Psoas muscle (tissue), 8 donors: ENCODE measurements around the gene ABCB1. TPM values are rescaled to one million over a fixed set of nuclear protein-coding genes. Genes with fewer than 3 reads are reported as not detected.
A peak's percentile ranks its signal among the peaks of the same experiment; 100 is the strongest.

Source experiments
- ATAC-seq, 4 donors: fragments of 200-7000 bp; cut with Tn5 transposase; one replicate each; pipeline ENCODE4 v1.9.1; 2020; ENCODE audit warnings: moderate library complexity in 3 of 4, mild to moderate bottlenecking in 2 of 4
- DNase-seq, 2 donors: peaks; one replicate each; pipeline ENCODE4 v3.0.0-alpha.2; 2020
- H3K27ac ChIP-seq: fragments of 200-600 bp; one replicate; pipeline ENCODE4 v1.8.0; 2022
- H3K27me3 ChIP-seq, 3 donors: fragments of 200-600 bp in 1 of 3; one replicate each; pipeline versions ENCODE4 v1.6.1 to v1.8.0; 2013 to 2022; ENCODE audit warnings: low read length in 2 of 3, mild to moderate bottlenecking in 2 of 3, moderate library complexity in 1 of 3; ENCODE audit not compliant: insufficient read depth in 3 of 3
- H3K36me3 ChIP-seq, 2 donors: fragments of 200-600 bp in 1 of 2; one replicate each; pipeline versions ENCODE4 v1.6.1 to v1.8.0; 2013 to 2022; ENCODE audit warnings: low read depth in 1 of 2, mild to moderate bottlenecking in 1 of 2, moderate library complexity in 1 of 2; ENCODE audit not compliant: insufficient read depth in 1 of 2
- H3K4me1 ChIP-seq: fragments of 200-600 bp; one replicate; pipeline ENCODE4 v1.8.0; 2022
- H3K4me3 ChIP-seq: fragments of 200-600 bp; one replicate; pipeline ENCODE4 v1.8.0; 2022; ENCODE audit warnings: mild to moderate bottlenecking
- H3K9me3 ChIP-seq: fragments of 200-600 bp; one replicate; pipeline ENCODE4 v1.8.0; 2022
- CTCF ChIP-seq: fragments of 200-600 bp; IDR thresholded peaks from one replicate; pipeline ENCODE4 v1.8.0; 2022; ENCODE audit warnings: antibody characterized with exemption
- WGBS, 3 donors: extraction: QIAGEN DNeasy Blood & Tissue Kit; methylation state at CpG; one replicate each; pipeline versions ENCODE4 v1.1.6 to v1.1.7; 2013; 5-methylcytosine and 5-hydroxymethylcytosine counted together
- intact Hi-C, 2 donors: fragments of 100-400 bp; cut with DNase I; formaldehyde crosslinking; loops; one replicate each; pipeline versions ENCODE4 v1.11.0 to v1.14.2; 2022
- polyA plus RNA-seq, 3 donors: library from polyadenylated mRNA; stranded (reverse); fragments of 200-250 nt; gene quantifications; one replicate each; pipeline ENCODE4 v1.2.3, GENCODE V29; 2013
- total RNA-seq, 4 donors: library from RNA; stranded (reverse); fragmentation: NEBNext Ultra II Directional in 2 of 4; extraction: Animal tissue kit (Norgen Biotek cat#: 25700) in 2 of 4; gene quantifications; one replicate each; pipeline versions ENCODE4 v1.2.1 to v1.2.4, GENCODE V29; 2021 to 2023
- donor health status: healthy with polysubstance abuse.
- donor health status: DM: no; HTN: no; CAD: no; lungs with moderate emphysema.
- donor health status: Bipolar disorder and iron deficiency.
- donor health status: healthy.
- donor health status: DM: yes; HTN: yes; CAD: no.
- donor health status: DM: no; HTN: no; CAD: no.
- donor health status: DM: no; HTN: no; CAD: no.
- donor health status: DM: yes; HTN: yes; CAD: no.

The ABCB1 gene
- total and polyA plus RNA-seq, 7 donors = 0.09 to 2.4 (median 0.59) TPM

GRCh38 chr7:87458148-87458547 is 142.5 kb downstream of the ABCB1 start:
- Histone ChIP-seq H3K9me3 (no peaks in the 10 kb centered on the region), H3K4me3 (no peak overlapping the region), H3K36me3 (no peaks in the 10 kb centered on the region), H3K4me1 (peaks cover 9% of the 10 kb centered on the region), H3K27me3 (no peaks in the 10 kb centered on the region), H3K27ac (no peak overlapping the region)
- intact Hi-C loops = no loop called here
- ATAC-seq (no peak), DNase-seq (no peak)
- no peak for TF ChIP-seq CTCF
- 61 to 72% (median 71%) methylated on average over 3 of the region's 3 CpGs for WGBS, 3 donors

- no peak overlapping the region for H3K4me3 ChIP-seq
- TF ChIP-seq CTCF = no peak
- 9 to 13% (median 12%) methylated on average over 2 of the region's 2 CpGs for WGBS, 3 donors
- intact Hi-C loops = no loop called here
- DNase-seq (no peak), ATAC-seq (peak in 3 of 4 donors; percentile 42 to 86 (median 75))
- peak overlapping the region; percentile 56 for H3K27ac ChIP-seq
- no peaks in the 10 kb centered on the region for H3K27me3 ChIP-seq
- H3K36me3 ChIP-seq = no peaks in the 10 kb centered on the region
- peaks cover 9% of the 10 kb centered on the region for H3K4me1 ChIP-seq
- H3K9me3 ChIP-seq = no peaks in the 10 kb centered on the region
Measured at GRCh38 chr7:87456247-87456646, 144.4 kb downstream of the ABCB1 start.

Other genes starting within 250 kb of the ABCB1 start
- 1 to 10 TPM; 1.8 to 4.0 (median 2.9) TPM for gene ABCB4, start 125.2 kb downstream of the ABCB1 start, total RNA-seq
- gene ABCB4, start 125.2 kb downstream of the ABCB1 start, polyA plus RNA-seq = 1 to 10 TPM; 1.1 to 2.0 (median 1.1) TPM
- 1 to 10 TPM in 1 of 4 donors, under 1 TPM in 3; 0.42 to 1.2 (median 0.62) TPM for gene RUNDC3B, start 27.5 kb upstream of the ABCB1 start, total RNA-seq
- 1 to 10 TPM in 1 of 3 donors, under 1 TPM in 2; 0.05 to 1.2 (median 0.68) TPM for gene RUNDC3B, start 27.5 kb upstream of the ABCB1 start, polyA plus RNA-seq